Measurements from ENCODE around the gene POU2F3.

The POU2F3 gene

DNA sequence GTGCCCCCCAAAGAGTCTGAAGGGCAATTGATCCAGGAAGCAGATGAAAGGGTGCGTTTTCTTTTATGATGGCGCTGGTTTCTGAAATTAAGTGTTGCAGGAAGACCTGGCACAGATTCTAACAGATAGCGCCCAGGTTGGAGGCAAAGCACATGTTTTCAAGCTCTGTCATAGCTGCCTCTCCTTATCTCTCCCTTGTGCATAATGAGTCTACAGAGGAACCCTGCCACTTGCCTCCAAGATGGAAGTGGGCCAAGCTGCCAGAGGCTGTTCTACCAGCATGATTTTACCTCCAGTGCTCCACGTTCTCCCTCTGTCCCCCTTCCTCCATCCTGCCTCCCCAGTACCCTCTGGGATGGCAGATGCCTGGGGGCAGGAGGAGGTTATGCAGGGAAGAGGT, 55.2 kb downstream of the POU2F3 start:
- H3K27ac ChIP-seq (ENCODE audit: extremely low read depth, low read depth, low read length), result no peak overlapping the region
- ChIA-PET CTCF (interaction anchor here (14.7 kb wide), 1 partner anchor 62 kb away, joined by 349 read pairs; no protein-coding TSS in a partner anchor), POLR2A (no interaction called here)
- TF ChIP-seq, protein P1, sequence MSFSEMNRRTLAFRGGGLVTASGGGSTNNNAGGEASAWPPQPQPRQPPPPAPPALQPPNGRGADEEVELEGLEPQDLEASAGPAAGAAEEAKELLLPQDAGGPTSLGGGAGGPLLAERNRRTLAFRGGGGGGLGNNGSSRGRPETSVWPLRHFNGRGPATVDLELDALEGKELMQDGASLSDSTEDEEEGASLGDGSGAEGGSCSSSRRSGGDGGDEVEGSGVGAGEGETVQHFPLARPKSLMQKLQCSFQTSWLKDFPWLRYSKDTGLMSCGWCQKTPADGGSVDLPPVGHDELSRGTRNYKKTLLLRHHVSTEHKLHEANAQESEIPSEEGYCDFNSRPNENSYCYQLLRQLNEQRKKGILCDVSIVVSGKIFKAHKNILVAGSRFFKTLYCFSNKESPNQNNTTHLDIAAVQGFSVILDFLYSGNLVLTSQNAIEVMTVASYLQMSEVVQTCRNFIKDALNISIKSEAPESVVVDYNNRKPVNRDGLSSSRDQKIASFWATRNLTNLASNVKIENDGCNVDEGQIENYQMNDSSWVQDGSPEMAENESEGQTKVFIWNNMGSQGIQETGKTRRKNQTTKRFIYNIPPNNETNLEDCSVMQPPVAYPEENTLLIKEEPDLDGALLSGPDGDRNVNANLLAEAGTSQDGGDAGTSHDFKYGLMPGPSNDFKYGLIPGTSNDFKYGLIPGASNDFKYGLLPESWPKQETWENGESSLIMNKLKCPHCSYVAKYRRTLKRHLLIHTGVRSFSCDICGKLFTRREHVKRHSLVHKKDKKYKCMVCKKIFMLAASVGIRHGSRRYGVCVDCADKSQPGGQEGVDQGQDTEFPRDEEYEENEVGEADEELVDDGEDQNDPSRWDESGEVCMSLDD (tag by site-specific recombination; IDR thresholded peaks at IDR 0.05), result no peak
- no peak for TF ChIP-seq ZNF157 (tag by site-specific recombination; IDR thresholded peaks at IDR 0.05)
- no peak for TF ChIP-seq ZNF76 (tag by site-specific recombination; IDR thresholded peaks at IDR 0.05; ENCODE audit: borderline replicate concordance, low read depth)
- no peak for TF ChIP-seq ZNF280C (tag by site-specific recombination; IDR thresholded peaks at IDR 0.05)
- TF ChIP-seq ZNF398 (tag by site-specific recombination; IDR thresholded peaks at IDR 0.05), result 0 out of 2 replicates have a peak, but pooled peaks have one; percentile 45
- TF ChIP-seq TCF7L2 (IDR thresholded peaks at IDR 0.05; ENCODE audit: borderline replicate concordance, low read depth, low read length), result no peak
- no peak for TF ChIP-seq ZNF510 (tag by site-specific recombination; IDR thresholded peaks at IDR 0.05; ENCODE audit: insufficient replicate concordance)
- 0 out of 2 replicates have a peak, but pooled peaks have one; percentile 27 for TF ChIP-seq ZBTB20 (tag by site-specific recombination; IDR thresholded peaks at IDR 0.05)
- no peak for TF ChIP-seq EGR2 (tag by site-specific recombination; IDR thresholded peaks at IDR 0.05; ENCODE audit: low read depth)
- no peak for TF ChIP-seq ZNF426 (tag by site-specific recombination; IDR thresholded peaks at IDR 0.05)
- peak; percentile 69 for TF ChIP-seq ZNF341 (tag by site-specific recombination; IDR thresholded peaks at IDR 0.05; ENCODE audit: low read depth)
- TF ChIP-seq, protein P2, sequence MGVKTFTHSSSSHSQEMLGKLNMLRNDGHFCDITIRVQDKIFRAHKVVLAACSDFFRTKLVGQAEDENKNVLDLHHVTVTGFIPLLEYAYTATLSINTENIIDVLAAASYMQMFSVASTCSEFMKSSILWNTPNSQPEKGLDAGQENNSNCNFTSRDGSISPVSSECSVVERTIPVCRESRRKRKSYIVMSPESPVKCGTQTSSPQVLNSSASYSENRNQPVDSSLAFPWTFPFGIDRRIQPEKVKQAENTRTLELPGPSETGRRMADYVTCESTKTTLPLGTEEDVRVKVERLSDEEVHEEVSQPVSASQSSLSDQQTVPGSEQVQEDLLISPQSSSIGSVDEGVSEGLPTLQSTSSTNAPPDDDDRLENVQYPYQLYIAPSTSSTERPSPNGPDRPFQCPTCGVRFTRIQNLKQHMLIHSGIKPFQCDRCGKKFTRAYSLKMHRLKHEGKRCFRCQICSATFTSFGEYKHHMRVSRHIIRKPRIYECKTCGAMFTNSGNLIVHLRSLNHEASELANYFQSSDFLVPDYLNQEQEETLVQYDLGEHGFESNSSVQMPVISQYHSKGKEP (tag by site-specific recombination; IDR thresholded peaks at IDR 0.05), result no peak
- no peak for TF ChIP-seq ZNF549 (tag by site-specific recombination; IDR thresholded peaks at IDR 0.05)
- no peak for TF ChIP-seq ZNF292 (tag by site-specific recombination; IDR thresholded peaks at IDR 0.05; ENCODE audit: borderline replicate concordance, low read depth)
- TF ChIP-seq ZNF777 (tag by site-specific recombination; IDR thresholded peaks at IDR 0.05; ENCODE audit: borderline replicate concordance), result no peak
- no peak for TF ChIP-seq ZNF600 (tag by site-specific recombination; IDR thresholded peaks at IDR 0.05)
- peak; percentile 86 for TF ChIP-seq GLIS1 (tag by site-specific recombination; IDR thresholded peaks at IDR 0.05)
- peak; percentile 20; the same call in 1 of the 2 replicates for TF ChIP-seq FEZF1 (tag by site-specific recombination; IDR thresholded peaks at IDR 0.05)
- TF ChIP-seq, protein P3, sequence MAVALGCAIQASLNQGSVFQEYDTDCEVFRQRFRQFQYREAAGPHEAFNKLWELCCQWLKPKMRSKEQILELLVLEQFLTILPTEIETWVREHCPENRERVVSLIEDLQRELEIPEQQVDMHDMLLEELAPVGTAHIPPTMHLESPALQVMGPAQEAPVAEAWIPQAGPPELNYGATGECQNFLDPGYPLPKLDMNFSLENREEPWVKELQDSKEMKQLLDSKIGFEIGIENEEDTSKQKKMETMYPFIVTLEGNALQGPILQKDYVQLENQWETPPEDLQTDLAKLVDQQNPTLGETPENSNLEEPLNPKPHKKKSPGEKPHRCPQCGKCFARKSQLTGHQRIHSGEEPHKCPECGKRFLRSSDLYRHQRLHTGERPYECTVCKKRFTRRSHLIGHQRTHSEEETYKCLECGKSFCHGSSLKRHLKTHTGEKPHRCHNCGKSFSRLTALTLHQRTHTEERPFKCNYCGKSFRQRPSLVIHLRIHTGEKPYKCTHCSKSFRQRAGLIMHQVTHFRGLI (tag by site-specific recombination; IDR thresholded peaks at IDR 0.05), result no peak
- TF ChIP-seq, protein P4, sequence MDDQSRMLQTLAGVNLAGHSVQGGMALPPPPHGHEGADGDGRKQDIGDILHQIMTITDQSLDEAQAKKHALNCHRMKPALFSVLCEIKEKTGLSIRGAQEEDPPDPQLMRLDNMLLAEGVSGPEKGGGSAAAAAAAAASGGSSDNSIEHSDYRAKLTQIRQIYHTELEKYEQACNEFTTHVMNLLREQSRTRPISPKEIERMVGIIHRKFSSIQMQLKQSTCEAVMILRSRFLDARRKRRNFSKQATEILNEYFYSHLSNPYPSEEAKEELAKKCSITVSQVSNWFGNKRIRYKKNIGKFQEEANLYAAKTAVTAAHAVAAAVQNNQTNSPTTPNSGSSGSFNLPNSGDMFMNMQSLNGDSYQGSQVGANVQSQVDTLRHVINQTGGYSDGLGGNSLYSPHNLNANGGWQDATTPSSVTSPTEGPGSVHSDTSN (CRISPR knock-in tag; IDR thresholded peaks at IDR 0.05), result no peak
- TF ChIP-seq, protein P5, sequence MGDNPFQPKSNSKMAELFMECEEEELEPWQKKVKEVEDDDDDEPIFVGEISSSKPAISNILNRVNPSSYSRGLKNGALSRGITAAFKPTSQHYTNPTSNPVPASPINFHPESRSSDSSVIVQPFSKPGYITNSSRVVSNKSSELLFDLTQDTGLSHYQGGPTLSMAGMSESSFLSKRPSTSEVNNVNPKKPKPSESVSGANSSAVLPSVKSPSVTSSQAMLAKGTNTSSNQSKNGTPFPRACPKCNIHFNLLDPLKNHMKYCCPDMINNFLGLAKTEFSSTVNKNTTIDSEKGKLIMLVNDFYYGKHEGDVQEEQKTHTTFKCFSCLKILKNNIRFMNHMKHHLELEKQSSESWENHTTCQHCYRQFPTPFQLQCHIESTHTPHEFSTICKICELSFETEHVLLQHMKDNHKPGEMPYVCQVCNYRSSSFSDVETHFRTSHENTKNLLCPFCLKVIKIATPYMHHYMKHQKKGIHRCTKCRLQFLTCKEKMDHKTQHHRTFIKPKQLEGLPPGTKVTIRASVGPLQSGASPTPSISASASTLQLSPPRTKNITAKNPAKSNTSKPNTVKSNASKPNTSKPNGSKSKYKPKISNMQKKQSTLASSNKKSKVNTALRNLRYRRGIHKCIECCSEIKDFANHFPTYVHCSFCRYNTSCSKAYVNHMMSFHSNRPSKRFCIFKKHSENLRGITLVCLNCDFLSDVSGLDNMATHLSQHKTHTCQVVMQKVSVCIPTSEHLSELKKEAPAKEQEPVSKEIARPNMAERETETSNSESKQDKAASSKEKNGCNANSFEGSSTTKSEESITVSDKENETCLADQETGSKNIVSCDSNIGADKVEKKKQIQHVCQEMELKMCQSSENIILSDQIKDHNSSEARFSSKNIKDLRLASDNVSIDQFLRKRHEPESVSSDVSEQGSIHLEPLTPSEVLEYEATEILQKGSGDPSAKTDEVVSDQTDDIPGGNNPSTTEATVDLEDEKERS (tag by site-specific recombination; IDR thresholded peaks at IDR 0.05), result no peak
- TF ChIP-seq IKZF3 (tag by site-specific recombination; IDR thresholded peaks at IDR 0.05), result 0 out of 2 replicates have a peak, but pooled peaks have one; percentile 9
- H3K9me3 ChIP-seq (ENCODE audit: control insufficient read depth, insufficient read depth, low read depth, low read length), result no peaks in the 10 kb centered on the region
- no peak overlapping the region for H3K4me3 ChIP-seq (ENCODE audit: low read depth, low read length)
- no peaks in the 10 kb centered on the region for H3K36me3 ChIP-seq (ENCODE audit: control insufficient read depth in 2 of 2, insufficient read depth in 1 of 2, low read length in 2 of 2)
- no peaks in the 10 kb centered on the region for H3K4me1 ChIP-seq (ENCODE audit: control insufficient read depth, insufficient read depth, low read length)
